ENCODE measurements around the gene ASIC1. TPM values are rescaled to one million over a fixed set of nuclear protein-coding genes. Genes with fewer than 3 reads are reported as not detected.

ASIC1 gene
- total RNA-seq, 1 donor = 0.72 TPM

DNA sequence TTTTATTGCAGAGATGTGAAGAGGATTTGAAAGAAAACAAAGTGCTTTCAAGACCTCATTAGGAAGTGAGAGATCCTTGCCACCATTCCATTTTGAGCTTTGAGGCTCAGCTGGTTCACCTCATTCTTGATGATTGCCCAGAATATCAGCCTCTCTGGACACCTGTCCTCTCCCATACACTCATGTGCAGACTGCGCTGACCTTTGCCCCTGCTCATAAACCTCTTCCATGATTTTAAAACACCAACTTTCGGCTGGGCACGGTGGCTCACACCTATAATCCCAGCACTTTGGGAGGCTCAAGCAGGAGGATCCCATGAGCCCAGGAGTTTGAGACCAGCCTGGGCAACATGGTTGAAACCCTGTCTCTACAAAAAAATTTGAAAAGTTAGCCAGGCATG, 63.6 kb downstream of the ASIC1 start:
- no peak for DNase-seq (ENCODE audit: insufficient read length, low spot score, missing footprints)
- Histone ChIP-seq H4K20me1 (ENCODE audit: insufficient read depth, low read length) (peaks cover 13% of the 10 kb centered on the region), H3K79me2 (ENCODE audit: insufficient read depth, low read length) (peaks cover 49% of the 10 kb centered on the region), H3K36me3 (ENCODE audit: insufficient read depth, low read length) (peaks cover 9% of the 10 kb centered on the region), H3K9me3 (ENCODE audit: low read depth, low read length) (no peaks in the 10 kb centered on the region), H3K27ac (ENCODE audit: low read depth, low read length) (no peak overlapping the region), H3K4me1 (ENCODE audit: insufficient read depth, low read length) (no peaks in the 10 kb centered on the region), H3K27me3 (ENCODE audit: insufficient read depth, low read length) (no peaks in the 10 kb centered on the region), H3K4me3 (ENCODE audit: insufficient read depth, low read length) (no peak overlapping the region), H2AFZ (ENCODE audit: low read length) (no peak overlapping the region), H3K4me2 (ENCODE audit: insufficient read depth, low read length) (no peak overlapping the region)
- TF ChIP-seq CTCF (IDR thresholded peaks at IDR 0.05; ENCODE audit: extremely low read depth, low read depth, low read length) = no peak

- DNase-seq (ENCODE audit: insufficient read length, low spot score, missing footprints) = no peak
- TF ChIP-seq CTCF (IDR thresholded peaks at IDR 0.05; ENCODE audit: extremely low read depth, low read depth, low read length) = no peak
- Histone ChIP-seq H3K27me3 (ENCODE audit: insufficient read depth, low read length) (no peaks in the 10 kb centered on the region), H3K4me3 (ENCODE audit: insufficient read depth, low read length) (no peak overlapping the region), H3K9me3 (ENCODE audit: low read depth, low read length) (no peaks in the 10 kb centered on the region), H3K79me2 (ENCODE audit: insufficient read depth, low read length) (peaks cover 42% of the 10 kb centered on the region), H3K4me1 (ENCODE audit: insufficient read depth, low read length) (no peaks in the 10 kb centered on the region), H4K20me1 (ENCODE audit: insufficient read depth, low read length) (peaks cover 8% of the 10 kb centered on the region), H3K36me3 (ENCODE audit: insufficient read depth, low read length) (peaks cover 10% of the 10 kb centered on the region), H3K27ac (ENCODE audit: low read depth, low read length) (no peak overlapping the region), H2AFZ (ENCODE audit: low read length) (no peak overlapping the region), H3K4me2 (ENCODE audit: insufficient read depth, low read length) (no peak overlapping the region)
Observed at GRCh38 chr12:50121641-50122040, 64.2 kb downstream of the ASIC1 start.

DNA sequence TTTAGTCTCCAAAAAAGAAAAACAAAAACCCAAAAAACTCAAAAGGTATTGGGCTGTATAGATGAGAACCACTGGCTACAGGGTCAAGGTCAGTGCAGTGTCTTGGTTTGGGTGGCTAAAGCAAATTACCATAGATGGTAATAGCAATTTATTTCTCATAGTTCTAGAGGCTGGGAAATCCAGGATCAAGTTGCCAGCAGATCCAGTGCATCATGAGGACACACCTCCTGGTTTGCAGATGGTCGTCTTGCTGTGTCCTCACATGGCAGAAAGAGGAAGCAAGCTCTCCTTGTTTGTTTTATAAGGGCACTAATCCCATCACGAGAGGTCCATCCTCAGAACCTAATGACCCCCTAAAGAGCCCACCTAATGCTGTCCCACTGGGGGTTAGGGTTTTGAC, 65.8 kb downstream of the ASIC1 start:
- no peak overlapping the region for H3K27ac ChIP-seq (ENCODE audit: low read depth, low read length)
- H3K4me2 ChIP-seq (ENCODE audit: insufficient read depth, low read length) = no peak overlapping the region
- no peak overlapping the region for H2AFZ ChIP-seq (ENCODE audit: low read length)
- DNase-seq (ENCODE audit: insufficient read length, low spot score, missing footprints) = no peak
- no peaks in the 10 kb centered on the region for H3K27me3 ChIP-seq (ENCODE audit: insufficient read depth, low read length)
- no peak overlapping the region for H3K4me3 ChIP-seq (ENCODE audit: insufficient read depth, low read length)
- no peak for TF ChIP-seq CTCF (IDR thresholded peaks at IDR 0.05; ENCODE audit: extremely low read depth, low read depth, low read length)
- no peaks in the 10 kb centered on the region for H3K9me3 ChIP-seq (ENCODE audit: low read depth, low read length)
- no peaks in the 10 kb centered on the region for H3K4me1 ChIP-seq (ENCODE audit: insufficient read depth, low read length)
- peaks cover 30% of the 10 kb centered on the region for H3K79me2 ChIP-seq (ENCODE audit: insufficient read depth, low read length)
- peaks cover 8% of the 10 kb centered on the region for H4K20me1 ChIP-seq (ENCODE audit: insufficient read depth, low read length)
- peaks cover 21% of the 10 kb centered on the region for H3K36me3 ChIP-seq (ENCODE audit: insufficient read depth, low read length)

DNA sequence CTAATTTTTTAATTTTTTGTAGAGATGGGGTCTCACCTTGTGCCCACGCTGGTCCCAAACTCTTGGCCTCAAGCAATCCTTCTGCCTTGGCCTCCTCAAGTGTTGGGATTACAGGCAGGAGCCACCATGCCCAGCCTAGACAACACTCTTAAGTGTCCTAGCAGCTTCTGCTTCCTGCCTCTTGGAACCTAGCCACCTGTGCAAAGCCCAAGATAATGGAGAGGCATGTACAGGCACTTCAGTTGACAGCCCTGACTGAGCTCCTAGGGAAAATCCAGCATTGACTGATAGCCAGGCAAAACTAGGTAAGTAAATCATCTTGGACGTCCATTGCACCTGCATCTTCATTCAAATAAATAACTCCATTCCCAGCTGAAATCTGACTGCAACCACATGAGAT, 70.2 kb downstream of the ASIC1 start:
- Histone ChIP-seq H4K20me1 (ENCODE audit: insufficient read depth, low read length) (peaks cover 4% of the 10 kb centered on the region), H3K27me3 (ENCODE audit: insufficient read depth, low read length) (no peaks in the 10 kb centered on the region), H3K36me3 (ENCODE audit: insufficient read depth, low read length) (peaks cover 44% of the 10 kb centered on the region), H3K4me1 (ENCODE audit: insufficient read depth, low read length) (no peaks in the 10 kb centered on the region), H3K9me3 (ENCODE audit: low read depth, low read length) (no peaks in the 10 kb centered on the region), H3K79me2 (ENCODE audit: insufficient read depth, low read length) (no peaks in the 10 kb centered on the region), H2AFZ (ENCODE audit: low read length) (no peak overlapping the region), H3K4me3 (ENCODE audit: insufficient read depth, low read length) (no peak overlapping the region), H3K27ac (ENCODE audit: low read depth, low read length) (no peak overlapping the region), H3K4me2 (ENCODE audit: insufficient read depth, low read length) (no peak overlapping the region)
- DNase-seq (ENCODE audit: insufficient read length, low spot score, missing footprints) = no peak
- no peak for TF ChIP-seq CTCF (IDR thresholded peaks at IDR 0.05; ENCODE audit: extremely low read depth, low read depth, low read length)
